HG02571 (cell line): ENCODE measurements around the gene TGFBR1.

ENCODE experiments used
- ATAC-seq: cut with Tn5 transposase; IDR thresholded peaks from one replicate; pipeline ENCODE4 v1.9.1; 2021; ENCODE audit warnings: mild to moderate bottlenecking, moderate library complexity; ENCODE audit not compliant: unreplicated experiment

The TGFBR1 gene

GRCh38 chr9:99105152-99106043, 485 bp downstream of the TGFBR1 start:
- peak; percentile 69 for ATAC-seq

- ATAC-seq, result no peak
Observed at GRCh38 chr9:99106044-99106375, 1.1 kb downstream of the TGFBR1 start.

- ATAC-seq, result no peak
Observed at GRCh38 chr9:99107421-99107820, 2.5 kb downstream of the TGFBR1 start.

GRCh38 chr9:99108131-99108530, 3.2 kb downstream of the TGFBR1 start:
- ATAC-seq, result no peak

- no peak for ATAC-seq
Observed at GRCh38 chr9:99109522-99109921, 4.6 kb downstream of the TGFBR1 start.

- no peak for ATAC-seq
Observed at GRCh38 chr9:99112750-99113413, 8.0 kb downstream of the TGFBR1 start.

- ATAC-seq, result no peak
Observed at GRCh38 chr9:99113414-99114048, 8.6 kb downstream of the TGFBR1 start.

- no peak for ATAC-seq
Observed at GRCh38 chr9:99114049-99114440, 9.1 kb downstream of the TGFBR1 start.

- no peak for ATAC-seq
Observed at GRCh38 chr9:99114846-99115500, 10.1 kb downstream of the TGFBR1 start.

- no peak for ATAC-seq
Observed at GRCh38 chr9:99116003-99116411, 11.1 kb downstream of the TGFBR1 start.

GRCh38 chr9:99118782-99119466, 14.0 kb downstream of the TGFBR1 start:
- peak; percentile 97 for ATAC-seq

GRCh38 chr9:99119976-99120655, 15.2 kb downstream of the TGFBR1 start:
- no peak for ATAC-seq

GRCh38 chr9:99121604-99122003, 16.7 kb downstream of the TGFBR1 start:
- ATAC-seq, result no peak

- ATAC-seq, result no peak
Observed at GRCh38 chr9:99124534-99125255, 19.8 kb downstream of the TGFBR1 start.

GRCh38 chr9:99125446-99125845, 20.5 kb downstream of the TGFBR1 start:
- ATAC-seq, result no peak

GRCh38 chr9:99126312-99126711, 21.4 kb downstream of the TGFBR1 start:
- ATAC-seq, result no peak

GRCh38 chr9:99127356-99128132, 22.6 kb downstream of the TGFBR1 start:
- ATAC-seq, result no peak

- no peak for ATAC-seq
Observed at GRCh38 chr9:99128133-99128406, 23.2 kb downstream of the TGFBR1 start.

GRCh38 chr9:99129091-99129490, 24.2 kb downstream of the TGFBR1 start:
- no peak for ATAC-seq
